ENCODE data around the gene IZUMO1. TPM values are rescaled to one million over a fixed set of nuclear protein-coding genes. Genes with fewer than 3 reads are reported as not detected.
A peak's percentile ranks its signal among the peaks of the same experiment; 100 is the strongest.
"Not testable (repeated sequence)": the region's sequence is repeated elsewhere in the genome, so short reads cannot be mapped to it uniquely, and the experiment has no call there.

IZUMO1 gene
- total and polyA plus RNA-seq, 12 donors: 0.12 to 1.3 (median 0.68) TPM; not detected in 1

- intact Hi-C loops (cut with DNase I): loop anchor here in 5 of 10 donors (2.0 to 10.0 kb wide), 6 partner anchors 17 to 181 kb away; partner anchors contain the start of genes HSD17B14 (in 4 of the 5), BCAT2 (in 1 of the 5) and FTL (in 1 of the 5)
- DNase-seq: no peak
- H3K27me3 ChIP-seq: no peaks in the 10 kb centered on the region
- peaks cover 0 to 9% (median 0%) of the 10 kb centered on the region in 9 donors for H3K36me3 ChIP-seq
- TF ChIP-seq CTCF (IDR thresholded peaks at IDR 0.05): no peak
- H3K27ac ChIP-seq: peak overlapping the region in 2 of 10 donors; percentile 54 to 60
- no peak for ATAC-seq
- no peaks in the 10 kb centered on the region for H3K9me3 ChIP-seq
- peaks cover 0 to 18% (median 6%) of the 10 kb centered on the region in 9 donors for H3K4me1 ChIP-seq
- 82 to 88% methylated on average over 6 of the region's 6 CpGs for WGBS, 2 donors
- no peak overlapping the region for H3K4me3 ChIP-seq
Observed at GRCh38 chr19:48794291-48794690, 47.6 kb upstream of the IZUMO1 start.

GRCh38 chr19:48793271-48793670 lies 46.6 kb upstream of the IZUMO1 start:
- WGBS, 2 donors: 73 to 76% methylated on average over 8 of the region's 8 CpGs
- peaks cover 0 to 18% (median 6%) of the 10 kb centered on the region in 9 donors for H3K4me1 ChIP-seq
- H3K27ac ChIP-seq: no peak overlapping the region
- H3K36me3 ChIP-seq: peaks cover 0 to 2% (median 0%) of the 10 kb centered on the region in 9 donors
- no peak overlapping the region for H3K4me3 ChIP-seq
- DNase-seq (no peak), ATAC-seq (no peak)
- H3K27me3 ChIP-seq: no peaks in the 10 kb centered on the region
- no peaks in the 10 kb centered on the region for H3K9me3 ChIP-seq
- intact Hi-C loops (cut with DNase I): loop anchor here in 4 of 10 donors (2.0 to 10.0 kb wide), 4 partner anchors 174 to 182 kb away; partner anchors contain the start of gene FTL (in 1 of the 4)
- no peak for TF ChIP-seq CTCF (IDR thresholded peaks at IDR 0.05)

- 91% methylated on average over 9 of the region's 9 CpGs for WGBS, 2 donors
- H3K36me3 ChIP-seq, ATAC-seq, H3K4me3 ChIP-seq, H3K27me3 ChIP-seq, DNase-seq, H3K4me1 ChIP-seq, H3K9me3 ChIP-seq, H3K27ac ChIP-seq: not testable (repeated sequence)
- intact Hi-C loops (cut with DNase I): loop anchor here in 2 of 10 donors (5.0 to 10.0 kb wide), 3 partner anchors 113 to 143 kb away; partner anchors contain the start of genes CA11 (in 2 of the 2) and NTN5 (in 1 of the 2)
Observed at GRCh38 chr19:48787331-48787730, 40.6 kb upstream of the IZUMO1 start.

- not testable (repeated sequence) for ATAC-seq, H3K36me3 ChIP-seq, DNase-seq, H3K9me3 ChIP-seq, H3K27ac ChIP-seq, H3K27me3 ChIP-seq, H3K4me3 ChIP-seq
- WGBS, 2 donors: 95 to 98% methylated on average over 7 of the region's 7 CpGs
- intact Hi-C loops (cut with DNase I): loop anchor here in 2 of 10 donors (5.0 to 10.0 kb wide), 3 partner anchors 112 to 142 kb away; partner anchors contain the start of genes CA11 (in 2 of the 2) and NTN5 (in 1 of the 2)
- H3K4me1 ChIP-seq: peaks cover 0 to 17% (median 6%) of the 10 kb centered on the region in 9 donors
Observed at GRCh38 chr19:48786422-48786821, 39.7 kb upstream of the IZUMO1 start.

GRCh38 chr19:48784527-48784926 lies 37.8 kb upstream of the IZUMO1 start:
- Histone ChIP-seq H3K27ac (no peak overlapping the region), H3K4me3 (no peak overlapping the region), H3K27me3 (no peaks in the 10 kb centered on the region), H3K36me3 (no peaks in the 10 kb centered on the region), H3K9me3 (no peaks in the 10 kb centered on the region), H3K4me1 (peaks cover 0 to 35% (median 10%) of the 10 kb centered on the region in 9 donors)
- no peak for ATAC-seq
- TF ChIP-seq CTCF (IDR thresholded peaks at IDR 0.05): peak in 5 of 9 donors; percentile 14 to 50 (median 48)
- intact Hi-C loops (cut with DNase I): loop anchor here in 5 of 10 donors (5.0 to 10.0 kb wide), 5 partner anchors 42 to 140 kb away; partner anchors contain the start of genes CA11 (in 4 of the 5), NTN5 (in 1 of the 5) and RASIP1 (in 1 of the 5)
- WGBS, 2 donors: 66 to 70% methylated on average over 5 of the region's 5 CpGs
- no peak for DNase-seq

Data from heart right ventricle (tissue), 16 donors.